GM12892 (cell line): ENCODE results near the gene TK2.
"Not testable (repeated sequence)": the region's sequence is repeated elsewhere in the genome, so short reads cannot be mapped to it uniquely, and the experiment has no call there.

Experiments
- DNase-seq: peaks from one replicate; pipeline ENCODE4 v3.0.0; 2011; ENCODE audit not compliant: insufficient read length
- FAIRE-seq: peaks from 2 replicates; lab custom pipeline; 2011; peaks lifted over from hg19 to GRCh38; lab: Jason Lieb, UNC
- POLR2A ChIP-seq: IDR thresholded peaks from 2 replicates; pipeline ENCODE4 v1.6.1; 2011; ENCODE audit warnings: low read depth, low read length, control low read depth
- POLR2AphosphoS5 ChIP-seq: IDR thresholded peaks from 2 replicates; pipeline ENCODE4 v1.6.1; 2011; ENCODE audit warnings: low read depth, low read length, control low read depth
- TAF1 ChIP-seq: IDR thresholded peaks from 2 replicates; pipeline ENCODE4 v1.6.1; 2011; ENCODE audit warnings: low read depth, mild to moderate bottlenecking, control low read depth, low read length, borderline replicate concordance

Gene TK2

DNA sequence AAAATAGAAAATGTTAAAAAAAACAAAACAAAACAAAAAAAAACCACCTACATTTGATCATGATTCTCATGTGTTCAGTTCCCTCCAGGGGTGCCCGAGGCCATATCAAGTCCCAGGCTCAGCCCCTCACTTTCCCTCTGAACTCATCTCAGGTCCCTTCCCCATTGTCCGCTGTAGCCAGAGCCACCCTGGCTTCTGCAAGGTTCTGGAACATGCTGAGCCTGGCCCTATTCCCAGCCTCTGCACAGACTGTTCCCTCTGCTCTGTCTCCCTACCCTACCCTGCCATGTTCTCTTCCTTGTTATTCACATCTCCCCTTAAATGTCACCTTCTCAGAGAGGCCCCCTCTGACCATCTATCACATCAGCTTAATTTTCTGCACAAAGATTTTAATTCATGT is 46.9 kb downstream of the TK2 start:
- DNase-seq, result no peak
- no peak for FAIRE-seq
- TF ChIP-seq POLR2AphosphoS5 (no peak), POLR2A (no peak), TAF1 (no peak)

DNA sequence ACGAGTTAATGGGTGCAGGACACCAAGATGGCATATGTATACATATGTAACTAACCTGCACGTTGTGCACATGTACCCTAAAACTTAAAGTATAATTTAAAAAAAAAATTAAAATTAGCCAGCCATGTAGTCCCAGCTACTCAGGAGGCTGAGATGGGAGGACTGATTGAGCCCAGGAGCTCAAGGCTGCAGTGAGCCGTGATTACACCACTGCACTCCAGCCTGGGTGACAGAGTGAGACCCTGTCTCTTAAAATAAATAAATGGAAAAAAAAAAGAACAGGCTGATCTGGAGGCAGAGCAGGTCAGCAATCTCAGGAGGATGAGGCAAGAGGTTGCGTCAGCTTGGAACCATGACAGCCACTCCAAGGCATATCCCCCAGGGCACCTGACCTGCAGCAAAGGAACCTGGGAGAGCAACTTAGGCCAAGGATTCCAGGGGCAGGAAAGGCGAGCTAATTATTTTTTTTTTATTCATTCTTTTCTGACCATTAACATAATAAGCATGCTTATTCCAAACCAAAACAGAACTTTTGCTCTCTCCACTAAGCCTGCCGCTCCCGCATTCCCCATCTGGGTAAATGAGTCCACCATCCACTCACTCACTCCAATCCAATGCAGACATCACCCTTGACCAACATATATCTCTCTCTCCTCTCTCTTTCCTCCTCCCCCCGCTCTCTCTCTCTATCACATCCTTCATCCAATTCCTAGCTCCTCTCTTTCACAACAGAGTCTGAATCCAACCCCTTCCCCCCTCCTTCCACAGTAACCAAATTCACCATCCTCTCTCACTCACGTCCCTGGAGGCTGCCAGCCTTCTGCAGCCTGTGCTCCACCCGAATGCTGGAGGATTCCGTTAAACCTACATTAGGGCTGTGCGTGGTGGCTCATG is 47.7 kb downstream of the TK2 start:
- TF ChIP-seq POLR2AphosphoS5, result no peak
- TF ChIP-seq TAF1, result no peak
- no peak for TF ChIP-seq POLR2A
- no peak for FAIRE-seq
- no peak for DNase-seq

DNA sequence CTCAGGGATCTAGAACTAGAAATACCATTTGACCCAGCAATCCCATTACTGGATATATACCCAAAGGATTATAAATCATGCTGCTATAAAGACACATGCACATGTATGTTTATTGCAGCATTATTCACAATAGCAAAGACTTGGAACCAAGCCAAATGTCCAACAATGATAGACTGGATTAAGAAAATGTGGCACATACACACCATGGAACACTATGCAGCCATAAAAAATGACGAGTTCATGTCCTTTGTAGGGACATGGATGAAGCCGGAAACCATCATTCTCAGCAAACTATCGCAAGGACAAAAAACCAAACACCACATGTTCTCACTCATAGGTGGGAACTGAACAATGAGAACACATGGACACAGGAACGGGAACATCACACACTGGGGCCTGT is 48.4 kb downstream of the TK2 start:
- not testable (repeated sequence) for DNase-seq, FAIRE-seq

DNA sequence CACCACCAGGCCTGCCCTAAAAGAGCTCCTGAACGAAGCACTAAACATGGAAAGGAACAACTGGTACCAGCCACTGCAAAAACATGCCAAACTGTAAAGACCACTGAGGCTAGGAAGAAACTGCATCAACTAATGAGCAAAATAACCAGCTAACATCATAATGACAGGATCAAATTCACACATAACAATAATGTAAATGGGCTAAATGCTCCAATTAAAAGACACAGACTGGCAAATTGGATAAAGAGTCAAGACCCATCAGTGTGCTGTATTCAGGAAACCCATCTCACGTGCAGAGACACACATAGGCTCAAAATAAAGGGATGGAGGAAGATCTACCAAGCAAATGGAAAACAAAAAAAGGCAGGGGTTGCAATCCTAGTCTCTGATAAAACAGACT is 52.0 kb downstream of the TK2 start:
- not testable (repeated sequence) for DNase-seq, FAIRE-seq

DNA sequence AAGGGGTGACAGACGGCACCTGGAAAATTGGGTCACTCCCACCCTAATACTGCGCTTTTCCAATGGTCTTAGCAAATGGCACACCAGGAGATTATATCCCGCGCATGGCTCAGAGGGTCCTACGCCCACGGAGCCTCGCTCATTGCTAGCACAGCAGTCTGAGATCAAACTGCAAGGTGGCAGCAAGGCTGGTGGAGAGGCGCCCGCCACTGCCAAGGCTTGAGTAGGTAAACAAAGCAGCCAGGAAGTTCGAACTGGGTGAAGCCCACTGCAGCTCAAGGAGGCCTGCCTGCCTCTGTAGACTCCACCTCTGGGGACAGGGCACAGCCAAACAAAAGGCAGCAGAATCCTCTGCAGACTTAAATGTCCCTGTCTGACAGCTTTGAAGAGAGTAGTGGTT is 53.7 kb downstream of the TK2 start:
- not testable (repeated sequence) for FAIRE-seq, DNase-seq

DNA sequence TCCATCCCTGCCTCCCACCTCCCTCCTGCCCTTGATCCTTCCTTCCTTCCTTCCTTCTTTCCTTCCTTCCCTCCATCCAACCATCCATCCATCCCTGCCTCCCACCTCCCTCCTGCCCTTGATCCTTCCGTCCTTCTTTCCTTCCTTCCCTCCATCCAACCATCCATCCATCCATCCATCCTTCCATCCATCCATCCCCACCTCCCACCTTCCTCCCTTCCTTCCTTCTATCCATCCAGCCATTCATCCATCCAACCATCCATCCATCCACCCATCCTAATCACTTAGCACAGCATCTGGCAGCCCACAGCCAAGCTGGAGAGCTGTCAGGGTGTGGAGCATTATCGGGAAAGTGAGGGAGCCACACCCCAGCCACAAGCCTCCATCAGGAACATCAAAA is 54.5 kb downstream of the TK2 start:
- FAIRE-seq, result no peak

DNA sequence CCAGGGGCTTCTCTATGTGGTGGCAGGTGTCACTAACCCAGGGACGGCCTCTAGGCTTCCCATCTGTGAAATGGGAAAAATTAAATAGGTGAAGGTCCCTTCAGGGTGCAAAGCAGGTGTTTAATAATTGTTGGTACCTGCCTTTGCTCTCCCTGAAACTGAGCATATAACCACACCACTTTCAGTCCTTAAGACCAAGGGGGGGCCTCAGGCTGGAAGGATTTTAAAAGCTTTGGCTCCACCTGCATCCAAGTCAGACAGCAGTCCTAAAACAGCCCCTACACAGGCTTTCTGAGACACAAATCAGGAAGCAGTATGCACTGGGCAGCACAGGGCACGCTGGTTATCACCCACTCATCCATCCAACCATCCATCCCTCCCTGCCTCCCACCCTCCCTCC is 55.0 kb downstream of the TK2 start:
- DNase-seq (no peak), FAIRE-seq (no peak)
- TF ChIP-seq POLR2AphosphoS5 (no peak), POLR2A (no peak), TAF1 (no peak)

More for the DNA sequence above, 54.5 kb downstream of the TK2 start:
- no peak for DNase-seq
- no peak for TF ChIP-seq TAF1
- no peak for TF ChIP-seq POLR2AphosphoS5
- no peak for TF ChIP-seq POLR2A

DNA sequence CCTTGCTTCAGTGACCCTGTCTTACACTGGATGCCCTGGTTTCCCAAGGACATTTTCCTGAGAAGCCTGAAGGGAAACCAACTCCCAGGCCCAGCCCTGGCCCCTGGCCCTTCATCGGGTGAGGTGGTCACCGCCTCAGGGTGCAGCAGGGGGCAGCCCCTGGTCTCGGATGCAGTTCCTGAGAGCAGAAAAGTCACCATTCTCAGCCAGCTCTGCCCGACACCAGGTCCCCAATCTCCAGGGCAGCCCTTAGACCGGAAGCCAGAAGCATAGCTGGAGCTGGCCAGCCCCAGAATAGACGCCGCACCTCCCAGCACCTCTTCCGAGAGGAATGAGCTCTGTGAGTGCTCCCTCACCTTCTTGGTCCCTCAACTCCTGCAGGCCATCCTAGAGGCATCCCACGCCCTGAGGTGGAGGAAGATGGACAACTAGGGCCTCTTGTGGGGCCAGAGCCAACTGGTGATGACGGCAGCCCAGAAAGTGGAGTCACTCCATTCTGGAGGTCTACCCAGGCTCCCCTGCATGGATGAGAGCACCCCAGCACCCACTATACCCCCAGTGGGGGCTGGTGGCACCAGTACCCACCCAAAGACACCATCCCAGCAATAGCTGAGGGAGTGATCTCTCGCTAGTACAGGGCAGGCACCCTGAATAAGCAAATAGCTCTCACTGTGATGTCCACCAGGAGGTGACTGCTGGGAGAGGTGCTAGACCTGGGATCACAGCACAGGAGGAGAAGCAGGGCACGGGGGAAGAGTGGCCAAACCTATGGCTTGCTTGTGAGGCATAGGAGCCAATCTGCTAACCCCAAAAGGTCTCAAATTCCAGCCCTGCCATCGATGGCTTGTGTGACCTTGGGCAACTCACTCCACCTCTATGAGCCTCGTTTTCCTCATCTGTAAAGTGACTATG is 56.2 kb downstream of the TK2 start:
- TF ChIP-seq TAF1, result no peak
- no peak for TF ChIP-seq POLR2A
- no peak for TF ChIP-seq POLR2AphosphoS5
- FAIRE-seq, result no peak
- no peak for DNase-seq

DNA sequence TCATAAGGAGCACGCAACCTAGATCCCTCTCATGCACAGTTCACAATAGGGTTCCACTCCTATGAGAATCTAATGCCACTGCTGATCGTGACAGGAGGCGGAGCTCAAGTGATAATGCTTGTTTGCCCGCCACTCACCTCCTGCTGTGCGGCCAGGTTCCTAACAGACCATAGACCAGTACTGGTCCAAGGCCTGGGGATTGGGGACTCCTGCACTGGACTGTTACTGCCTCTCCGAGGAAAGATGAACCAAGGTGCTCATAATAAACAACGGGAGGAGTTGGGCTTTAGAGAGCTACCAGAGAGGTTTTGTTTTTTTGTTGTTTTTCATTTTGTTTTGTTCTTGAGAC is 58.2 kb downstream of the TK2 start:
- DNase-seq (no peak), FAIRE-seq (no peak)
- TF ChIP-seq POLR2A (no peak), TAF1 (no peak), POLR2AphosphoS5 (no peak)

DNA sequence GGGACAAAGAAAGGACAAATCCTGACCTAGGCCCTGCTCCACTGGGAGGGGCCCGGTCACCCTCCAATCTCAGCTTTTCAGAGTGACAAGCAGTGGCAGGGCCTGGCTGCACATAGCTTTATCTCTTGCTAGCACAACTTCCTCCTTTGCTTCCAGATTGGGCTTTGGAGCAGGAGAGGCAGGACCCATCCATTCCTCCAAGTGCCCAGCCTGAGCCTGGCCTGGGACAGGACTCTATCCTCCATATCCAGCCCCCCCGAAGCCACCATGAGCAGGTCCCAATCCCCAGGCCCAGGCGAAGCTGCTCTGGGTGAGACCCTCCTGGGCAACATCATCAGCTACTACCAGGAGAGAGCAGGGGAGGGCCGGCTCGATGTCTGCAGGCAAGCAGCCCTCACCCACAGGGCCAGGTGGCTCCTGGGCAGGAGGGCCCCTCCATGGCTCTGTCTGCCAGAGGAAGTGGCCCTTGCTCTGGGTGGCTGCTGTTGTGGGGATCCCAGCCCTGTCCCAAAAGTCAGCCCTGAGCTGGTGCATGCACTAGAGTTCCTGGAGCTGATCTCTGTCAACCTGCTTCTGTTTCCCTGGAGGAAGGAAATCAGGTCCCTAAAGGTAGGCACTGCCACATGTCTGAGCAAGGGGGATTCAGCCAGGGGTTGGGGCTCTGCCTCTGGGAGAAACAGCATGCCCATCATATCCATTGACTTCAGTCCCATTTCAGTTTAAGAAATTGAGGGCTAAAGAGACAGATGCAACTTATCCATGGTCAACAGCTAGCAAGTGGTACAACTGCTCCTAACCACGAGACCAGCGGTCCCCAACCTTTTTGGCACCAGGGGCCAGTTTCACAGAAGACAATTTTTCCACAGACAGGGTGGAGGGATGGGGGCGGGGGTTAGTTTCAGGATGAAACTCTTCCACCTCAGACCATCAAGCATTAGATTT is 58.9 kb downstream of the TK2 start:
- FAIRE-seq (no peak), DNase-seq (no peak)
- TF ChIP-seq POLR2A, result no peak
- no peak for TF ChIP-seq POLR2AphosphoS5
- no peak for TF ChIP-seq TAF1

DNA sequence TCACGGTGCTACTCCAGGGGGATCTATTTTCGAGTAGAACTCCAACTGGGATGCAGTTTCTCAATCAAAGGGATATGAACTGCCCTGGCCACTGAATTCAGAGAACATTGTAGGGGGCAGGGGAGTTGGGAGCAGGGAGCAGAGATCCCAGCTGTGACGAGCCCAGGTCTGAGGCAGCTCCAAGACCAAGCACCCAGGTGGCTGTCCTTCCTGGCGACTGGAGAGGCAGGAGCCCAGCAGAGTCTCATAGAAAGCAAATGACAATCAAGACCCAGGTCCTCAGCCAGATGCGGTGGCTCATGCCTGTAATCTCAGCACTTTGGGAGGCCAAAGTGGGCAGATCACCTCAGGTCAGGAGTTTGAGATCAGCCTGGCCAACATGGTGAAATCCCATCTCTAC is 60.1 kb downstream of the TK2 start:
- FAIRE-seq, result no peak
- no peak for TF ChIP-seq POLR2AphosphoS5
- TF ChIP-seq TAF1, result no peak
- no peak for TF ChIP-seq POLR2A

More for the DNA sequence above, 60.1 kb downstream of the TK2 start:
- no peak for DNase-seq
